ENCODE data around the gene COBL. TPM values are rescaled to one million over a fixed set of nuclear protein-coding genes. Genes with fewer than 3 reads are reported as not detected.

COBL gene
- total and polyA plus RNA-seq, 2 of the 4 experiments (the other 2 are of a cell fraction): under 0.01 TPM; not detected in 1

DNA sequence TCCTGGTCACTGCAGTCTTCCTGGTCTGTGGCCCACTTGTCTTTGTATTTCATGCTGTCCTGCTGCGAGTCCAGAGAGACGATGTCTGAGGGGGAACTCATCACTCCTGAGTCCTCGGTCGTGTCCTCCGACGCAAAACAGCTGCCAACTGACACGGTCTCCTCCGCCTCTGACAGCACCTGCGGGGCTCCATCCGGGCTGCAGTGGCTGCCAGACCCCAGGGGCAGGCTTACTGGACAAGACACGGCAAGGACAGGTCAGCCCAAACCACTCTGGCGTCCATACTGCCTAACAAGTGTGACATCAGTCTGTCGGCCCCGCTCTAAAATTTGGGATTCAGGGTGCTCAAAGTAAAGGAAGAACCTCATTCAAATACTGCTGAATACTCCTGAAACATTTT lies 273.1 kb downstream of the COBL start:
- in situ Hi-C loops (cut with MboI; ENCODE audit: low sequenced_read_pairs) (no loop called here), dilution Hi-C loops (cut with HindIII; ENCODE audit: low sequenced_read_pairs, unreplicated experiment) (no loop called here), intact Hi-C loops (cut with micrococcal nuclease) (no loop called here)
- no peak overlapping the region for H3K18ac ChIP-seq (ENCODE audit: low read depth, low read length)
- peaks cover 10% of the 10 kb centered on the region for H3K4me1 ChIP-seq (ENCODE audit: control insufficient read depth, insufficient read depth, low read length)
- H2BK15ac ChIP-seq (ENCODE audit: low read depth, low read length): no peak overlapping the region
- H4K20me1 ChIP-seq (ENCODE audit: insufficient read depth, low read length): peaks cover 4% of the 10 kb centered on the region; the same call in 1 of the 2 replicates
- DNase-seq: no peak
- H4K91ac ChIP-seq (ENCODE audit: insufficient read depth, low read depth, low read length): no peak overlapping the region
- no peak overlapping the region for H3K4me3 ChIP-seq (ENCODE audit: insufficient read depth, low read depth, low read length)
- no peak overlapping the region for H3K14ac ChIP-seq (replicated peaks; ENCODE audit: low read depth, low read length)
- H2AK5ac ChIP-seq (ENCODE audit: low read depth, low read length): no peak overlapping the region
- no peak overlapping the region for H3K27ac ChIP-seq (ENCODE audit: insufficient read depth, low read length)
- peaks cover 48% of the 10 kb centered on the region for H3K27me3 ChIP-seq (ENCODE audit: control insufficient read depth, insufficient read depth, low read length)
- H3K4me2 ChIP-seq (ENCODE audit: low read depth, low read length): no peak overlapping the region
- no peak for ATAC-seq (ENCODE audit: low read depth)
- no peak overlapping the region for H3K4ac ChIP-seq (ENCODE audit: low read depth, low read length)
- no peaks in the 10 kb centered on the region for H3K79me1 ChIP-seq (ENCODE audit: low read depth in 1 of 2, low read length in 2 of 2)
- H2BK20ac ChIP-seq (ENCODE audit: low read depth, low read length): no peak overlapping the region
- H3K9ac ChIP-seq (ENCODE audit: low read depth, low read length): no peak overlapping the region
- WGBS, 2 experiments (ENCODE audit: extremely low coverage in 2 of 2, insufficient read length in 1 of 2): 53% methylated on average over 4 of the region's 14 CpGs; no CpG with 5 or more reads in 1 of the 2 experiments
- H4K8ac ChIP-seq (ENCODE audit: low read depth in 2 of 2, low read length in 2 of 2): no peak overlapping the region
- no peak overlapping the region for H2BK120ac ChIP-seq (ENCODE audit: low read depth, low read length)
- no peak overlapping the region for H3K56ac ChIP-seq (ENCODE audit: extremely low read depth, insufficient read depth, low read length)
- no peak overlapping the region for H2AFZ ChIP-seq (replicated peaks; ENCODE audit: low read length, poor library complexity)
- POLR2A ChIA-PET (ENCODE audit: unreplicated experiment): no interaction called here
- H3K36me3 ChIP-seq (ENCODE audit: control insufficient read depth, insufficient read depth, low read length): no peaks in the 10 kb centered on the region
- no peak overlapping the region for H2BK5ac ChIP-seq (ENCODE audit: low read depth, low read length, poor library complexity, severe bottlenecking)
- BruUV-seq (replicated peaks): no TSS peak
- H4K5ac ChIP-seq (ENCODE audit: low read depth, low read length): no peak overlapping the region
- peaks cover 3% of the 10 kb centered on the region; the same call in 1 of the 2 replicates for H3K9me1 ChIP-seq (ENCODE audit: insufficient read depth, low read length)
- H2AK9ac ChIP-seq (replicated peaks; ENCODE audit: low read depth, low read length, poor library complexity): no peak overlapping the region
- CTCF ChIA-PET: interaction anchor here (0.7 kb wide), 1 partner anchor 1977 kb away, joined by 4 read pairs; no protein-coding TSS in a partner anchor
- no peak for TF ChIP-seq MXI1 (IDR thresholded peaks at IDR 0.05; ENCODE audit: borderline replicate concordance, low read depth, low read length)
- TF ChIP-seq NFE2L2 (IDR thresholded peaks at IDR 0.05; ENCODE audit: low read depth, low read length): no peak
- TF ChIP-seq RAD21 (IDR thresholded peaks at IDR 0.05; ENCODE audit: low read length): no peak
- no peak for TF ChIP-seq ELK1 (IDR thresholded peaks at IDR 0.05; ENCODE audit: borderline replicate concordance, low read depth, low read length)
- no peak for TF ChIP-seq CHD1 (IDR thresholded peaks at IDR 0.05; ENCODE audit: low read depth, low read length)
- no peak for TF ChIP-seq MAZ (IDR thresholded peaks at IDR 0.05; ENCODE audit: borderline replicate concordance, low read depth, low read length)
- no peak for TF ChIP-seq RFX5 (IDR thresholded peaks at IDR 0.05; ENCODE audit: low read depth, low read length)
- no peak for TF ChIP-seq POLR2A (IDR thresholded peaks at IDR 0.05; ENCODE audit: low read depth, low read length)
- TF ChIP-seq SMC3 (IDR thresholded peaks at IDR 0.05; ENCODE audit: low read depth, low read length): no peak
- no peak for TF ChIP-seq MAFK (IDR thresholded peaks at IDR 0.05; ENCODE audit: low read depth, low read length)
- no peak for TF ChIP-seq FOS (IDR thresholded peaks at IDR 0.05; ENCODE audit: low read depth, low read length)
- no peak for TF ChIP-seq USF2 (IDR thresholded peaks at IDR 0.05; ENCODE audit: low read depth, low read length)
- no peak for TF ChIP-seq BHLHE40 (IDR thresholded peaks at IDR 0.05; ENCODE audit: low read depth, low read length)
- TF ChIP-seq, protein P1, sequence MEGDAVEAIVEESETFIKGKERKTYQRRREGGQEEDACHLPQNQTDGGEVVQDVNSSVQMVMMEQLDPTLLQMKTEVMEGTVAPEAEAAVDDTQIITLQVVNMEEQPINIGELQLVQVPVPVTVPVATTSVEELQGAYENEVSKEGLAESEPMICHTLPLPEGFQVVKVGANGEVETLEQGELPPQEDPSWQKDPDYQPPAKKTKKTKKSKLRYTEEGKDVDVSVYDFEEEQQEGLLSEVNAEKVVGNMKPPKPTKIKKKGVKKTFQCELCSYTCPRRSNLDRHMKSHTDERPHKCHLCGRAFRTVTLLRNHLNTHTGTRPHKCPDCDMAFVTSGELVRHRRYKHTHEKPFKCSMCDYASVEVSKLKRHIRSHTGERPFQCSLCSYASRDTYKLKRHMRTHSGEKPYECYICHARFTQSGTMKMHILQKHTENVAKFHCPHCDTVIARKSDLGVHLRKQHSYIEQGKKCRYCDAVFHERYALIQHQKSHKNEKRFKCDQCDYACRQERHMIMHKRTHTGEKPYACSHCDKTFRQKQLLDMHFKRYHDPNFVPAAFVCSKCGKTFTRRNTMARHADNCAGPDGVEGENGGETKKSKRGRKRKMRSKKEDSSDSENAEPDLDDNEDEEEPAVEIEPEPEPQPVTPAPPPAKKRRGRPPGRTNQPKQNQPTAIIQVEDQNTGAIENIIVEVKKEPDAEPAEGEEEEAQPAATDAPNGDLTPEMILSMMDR (conservative IDR thresholded peaks at IDR 0.05; ENCODE audit: low read depth, low read length): no peak
- no peak for TF ChIP-seq RCOR1 (IDR thresholded peaks at IDR 0.05; ENCODE audit: insufficient replicate concordance, low read length)
- no peak for TF ChIP-seq CEBPB (IDR thresholded peaks at IDR 0.05; ENCODE audit: low read depth, low read length)
- H3K23ac ChIP-seq (ENCODE audit: low read depth, low read length): no peak overlapping the region
- no peaks in the 10 kb centered on the region; the same call in 1 of the 2 replicates for H3K9me3 ChIP-seq (ENCODE audit: control insufficient read depth, insufficient read depth, low read length)

All from IMR-90 (cell line).